H1 (cell line): ENCODE data around the gene POLR1D. TPM values are rescaled to one million over a fixed set of nuclear protein-coding genes. Genes with fewer than 3 reads are reported as not detected.

Experiments
- CHD1 ChIP-seq: IDR thresholded peaks from 2 replicates; pipeline ENCODE4 v1.6.1; 2012; ENCODE audit warnings: low read depth, low read length, improper control_type of control experiment
- HDAC2 ChIP-seq, 2 experiments: fragments of 300-600 bp in 1 of 2; sonication (generic) in 1 of 2; IDR thresholded peaks; 2 replicates each; pipeline ENCODE4 v1.6.1; 2011 to 2012; ENCODE audit warnings: low read depth in 2 of 2, low read length in 2 of 2, mild to moderate bottlenecking in 2 of 2, moderate library complexity in 2 of 2, borderline replicate concordance in 1 of 2, inconsistent platforms in 1 of 2
- JUN ChIP-seq: IDR thresholded peaks from 2 replicates; pipeline ENCODE4 v1.6.1; 2011; ENCODE audit warnings: low read depth, mild to moderate bottlenecking, improper control_type of control experiment, low read length
- JUND ChIP-seq: IDR thresholded peaks from 2 replicates; pipeline ENCODE4 v1.6.1; 2011; ENCODE audit warnings: mild to moderate bottlenecking, improper control_type of control experiment, low read length
- KDM1A ChIP-seq: fragments of 200-600, 300-600 bp; sonication (generic); IDR thresholded peaks from 2 replicates; pipeline ENCODE4 v1.7.1; 2016; ENCODE audit warnings: mild to moderate bottlenecking, low read length, borderline replicate concordance
- RBBP5 ChIP-seq: IDR thresholded peaks from 2 replicates; pipeline ENCODE4 v1.7.1; 2012; ENCODE audit warnings: low read depth, mild to moderate bottlenecking, inconsistent platforms, low read length, moderate library complexity, borderline replicate concordance
- RXRA ChIP-seq: IDR thresholded peaks from 2 replicates; pipeline ENCODE4 v1.6.1; 2011; ENCODE audit warnings: low read depth, mild to moderate bottlenecking, low read length, moderate library complexity; ENCODE audit not compliant: insufficient read depth
- SP4 ChIP-seq: IDR thresholded peaks from 2 replicates; pipeline ENCODE4 v1.6.1; 2012; ENCODE audit warnings: low read length, inconsistent platforms
- polyA plus RNA-seq, 7 experiments: library from polyadenylated mRNA; depleted of rRNA in 3 of 7; stranded (reverse) in 5 of 7; unstranded in 2 of 7; fragments of >200 nt in 5 of 7; fragments of 200-250 nt in 2 of 7; gene quantifications; 1 replicate in 5 of 7; 2 replicates in 1 of 7; 4 replicates in 1 of 7; pipeline versions ENCODE4 v1.2.1 to v1.2.3, GENCODE V29; 2011 to 2013; ENCODE audit warnings: missing spikeins in 2 of 7, mixed read lengths in 2 of 7
- total RNA-seq: library from RNA; stranded (reverse); fragmentation: NEBNext Ultra II Directional; extraction: Animal tissue kit (Norgen Biotek cat#: 25700); gene quantifications from 2 replicates; pipeline ENCODE4 v1.2.1, GENCODE V29; 2021

POLR1D gene
- total and polyA plus RNA-seq, 2 of the 8 experiments (the other 6 are each of a cell fraction or from before 2014, with no cell fraction given), result 226 to 232 TPM

DNA sequence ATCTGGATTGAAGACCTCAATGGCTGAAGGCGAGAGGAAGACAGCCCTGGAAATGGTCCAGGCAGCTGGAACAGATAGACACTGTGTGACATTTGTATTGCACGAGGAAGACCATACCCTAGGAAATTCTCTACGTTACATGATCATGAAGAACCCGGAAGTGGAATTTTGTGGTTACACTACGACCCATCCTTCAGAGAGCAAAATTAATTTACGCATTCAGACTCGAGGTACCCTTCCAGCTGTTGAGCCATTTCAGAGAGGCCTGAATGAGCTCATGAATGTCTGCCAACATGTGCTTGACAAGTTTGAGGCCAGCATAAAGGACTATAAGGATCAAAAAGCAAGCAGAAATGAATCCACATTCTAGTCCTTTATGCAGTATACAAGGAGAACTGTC lies 1.2 kb downstream of the POLR1D start (continued):
- no peak for TF ChIP-seq RXRA
- no peak for TF ChIP-seq JUN
- TF ChIP-seq RBBP5, result no peak
- no peak for TF ChIP-seq SP4
- TF ChIP-seq JUND, result no peak
- TF ChIP-seq CHD1, result no peak
- TF ChIP-seq HDAC2 (IDR thresholded peaks at IDR 0.05; ENCODE audit: borderline replicate concordance in 1 of 2, low read depth in 2 of 2, low read length in 2 of 2), result no peak
- TF ChIP-seq KDM1A, result no peak
